Measurements from ENCODE around the gene GRM3. TPM values are rescaled to one million over a fixed set of nuclear protein-coding genes. Genes with fewer than 3 reads are reported as not detected.
"Not testable (repeated sequence)": the region's sequence is repeated elsewhere in the genome, so short reads cannot be mapped to it uniquely, and the experiment has no call there.

The GRM3 gene
- total and polyA plus RNA-seq, 2 of the 8 experiments (the other 6 are each of a cell fraction or from before 2014, with no cell fraction given), result 3.1 to 4.2 TPM

GRCh38 chr7:86615711-86616110, 28.0 kb upstream of the GRM3 start:
- H2BK20ac ChIP-seq (ENCODE audit: low read length); H3K4ac ChIP-seq (replicated peaks; ENCODE audit: insufficient read length, low read depth, low read length); H3K9ac ChIP-seq (replicated peaks in 1 of 4; ENCODE audit: extremely low read depth in 1 of 4, low read depth in 3 of 4, low read length in 3 of 4); H3K79me2 ChIP-seq (ENCODE audit: control insufficient read depth in 1 of 2, insufficient read depth in 2 of 2, low read length in 2 of 2); H2BK120ac ChIP-seq (replicated peaks; ENCODE audit: low read depth, low read length); H3K27ac ChIP-seq (ENCODE audit: low read depth, low read length); H3K56ac ChIP-seq (replicated peaks; ENCODE audit: insufficient read length, low read depth, low read length); H3K4me1 ChIP-seq (replicated peaks in 1 of 4; ENCODE audit: control insufficient read depth in 3 of 4, insufficient read depth in 4 of 4, low read length in 3 of 4); H4K20me1 ChIP-seq (replicated peaks in 1 of 2; ENCODE audit: control insufficient read depth in 1 of 2, insufficient read depth in 2 of 2, low read length in 2 of 2); H3K4me3 ChIP-seq (ENCODE audit: extremely low read depth in 1 of 4, insufficient read depth in 2 of 4, low read depth in 3 of 4, low read length in 4 of 4); H3K23me2 ChIP-seq (ENCODE audit: low read depth, low read length); H2BK12ac ChIP-seq (ENCODE audit: low read depth, low read length); H3K9me3 ChIP-seq (ENCODE audit: insufficient read depth in 2 of 2, low read depth in 1 of 2, low read length in 1 of 2); H3K36me3 ChIP-seq (ENCODE audit: control insufficient read depth in 2 of 4, insufficient read depth in 4 of 4, low read length in 3 of 4); H3K14ac ChIP-seq (ENCODE audit: insufficient read length); H3K4me2 ChIP-seq (ENCODE audit: insufficient read depth in 1 of 2, low read depth in 2 of 2, low read length in 2 of 2); H3K27me3 ChIP-seq (replicated peaks in 1 of 4; ENCODE audit: control insufficient read depth in 3 of 4, extremely low read depth in 1 of 4, insufficient read depth in 3 of 4, low read length in 3 of 4); FAIRE-seq; H3K79me1 ChIP-seq (ENCODE audit: low read depth, low read length); H4K5ac ChIP-seq (ENCODE audit: insufficient read length, low read depth, low read length); POLR2A ChIA-PET (ENCODE audit: partially characterized antibody); H2BK15ac ChIP-seq (ENCODE audit: low read length); H2AFZ ChIP-seq (ENCODE audit: low read length); DNase-seq (ENCODE audit: low read depth in 1 of 2, low spot score in 2 of 2); H4K8ac ChIP-seq (ENCODE audit: extremely low read depth, insufficient read depth, low read length); H2BK5ac ChIP-seq (ENCODE audit: low read depth, low read length); H3K23ac ChIP-seq (ENCODE audit: insufficient read length); H2AK5ac ChIP-seq (ENCODE audit: low read depth, low read length); H3K18ac ChIP-seq (ENCODE audit: extremely low read depth, low read length); H4K91ac ChIP-seq (replicated peaks; ENCODE audit: insufficient read length, low read length): not testable (repeated sequence)
- 75% methylated on average over 2 of the region's 2 CpGs; no CpG with 5 or more reads in 1 of the 2 experiments for WGBS, 2 experiments (ENCODE audit: extremely low coverage in 1 of 2, insufficient coverage in 1 of 2, insufficient read length in 1 of 2, insufficient replicate concordance in 2 of 2, low coverage in 1 of 2, low lambda C conversion rate in 2 of 2, missing lambda C conversion rate in 1 of 2)
- CTCF ChIA-PET (ENCODE audit: partially characterized antibody), result interaction anchor here (0.6 to 1.5 kb wide), 2 partner anchors 17 to 51 kb away, joined by 3 read pairs; no protein-coding TSS in a partner anchor
- TF ChIP-seq RAD21 (IDR thresholded peaks at IDR 0.05 in 1 of 2, conservative IDR thresholded peaks at IDR 0.05 in 1 of 2; ENCODE audit: low read depth in 2 of 2, low read length in 2 of 2) (peak in 1 of 2 experiments; percentile 21; a peak in 2 of 4 replicates), CTCF (IDR thresholded peaks at IDR 0.05; ENCODE audit: control extremely low read depth in 1 of 3, insufficient read depth in 1 of 3, low read depth in 1 of 3, low read length in 3 of 3) (peak in 1 of 3 experiments; percentile 24; a peak in 1 of 4 replicates)

All from H1 (cell line).